HUES48 (cell line): Measurements from ENCODE around the gene SLC38A8.

Experiments used
- H3K27ac ChIP-seq: one replicate; pipeline ENCODE4 v1.7.0; 2013; ENCODE audit warnings: low read depth, low read length, inconsistent platforms
- H3K27me3 ChIP-seq: 2 replicates; pipeline ENCODE4 v1.6.1; 2013; ENCODE audit warnings: mild to moderate bottlenecking, low read length; ENCODE audit not compliant: control insufficient read depth, insufficient read depth
- H3K36me3 ChIP-seq: 2 replicates; pipeline ENCODE4 v1.6.1; 2013; ENCODE audit warnings: low read length; ENCODE audit not compliant: control insufficient read depth, insufficient read depth
- H3K4me1 ChIP-seq: 2 replicates; pipeline ENCODE4 v1.6.1; 2013; ENCODE audit warnings: mild to moderate bottlenecking, low read length; ENCODE audit not compliant: control insufficient read depth, insufficient read depth
- H3K4me3 ChIP-seq: 2 replicates; pipeline ENCODE4 v1.5.1; 2013; ENCODE audit warnings: mild to moderate bottlenecking, low read depth, low read length
- H3K9ac ChIP-seq: 2 replicates; pipeline ENCODE4 v1.6.1; 2013; ENCODE audit warnings: mild to moderate bottlenecking, low read depth, low read length, moderate library complexity
- H3K9me3 ChIP-seq: 2 replicates; pipeline ENCODE4 v1.6.1; 2013; ENCODE audit warnings: low read length; ENCODE audit not compliant: control insufficient read depth, insufficient read depth

SLC38A8 gene

GRCh38 chr16:84027625-84028024, 15.0 kb downstream of the SLC38A8 start:
- Histone ChIP-seq H3K27me3 (no peaks in the 10 kb centered on the region), H3K9ac (no peak overlapping the region), H3K9me3 (no peaks in the 10 kb centered on the region), H3K36me3 (no peaks in the 10 kb centered on the region), H3K4me1 (no peaks in the 10 kb centered on the region), H3K4me3 (no peak overlapping the region), H3K27ac (no peak overlapping the region)

GRCh38 chr16:84026606-84027005, 16.0 kb downstream of the SLC38A8 start:
- no peaks in the 10 kb centered on the region for H3K27me3 ChIP-seq

GRCh38 chr16:84024854-84025253, 17.7 kb downstream of the SLC38A8 start:
- Histone ChIP-seq H3K9me3 (no peaks in the 10 kb centered on the region), H3K4me3 (no peak overlapping the region), H3K27ac (no peak overlapping the region), H3K4me1 (no peaks in the 10 kb centered on the region), H3K27me3 (no peaks in the 10 kb centered on the region), H3K9ac (no peak overlapping the region), H3K36me3 (no peaks in the 10 kb centered on the region)

More at GRCh38 chr16:84026606-84027005, 16.0 kb downstream of the SLC38A8 start:
- H3K9me3 ChIP-seq = no peaks in the 10 kb centered on the region
- H3K4me3 ChIP-seq = no peak overlapping the region
- no peaks in the 10 kb centered on the region for H3K36me3 ChIP-seq
- H3K9ac ChIP-seq = no peak overlapping the region
- no peaks in the 10 kb centered on the region for H3K4me1 ChIP-seq
- H3K27ac ChIP-seq = no peak overlapping the region

- Histone ChIP-seq H3K36me3 (no peaks in the 10 kb centered on the region), H3K4me3 (no peak overlapping the region), H3K9me3 (no peaks in the 10 kb centered on the region), H3K27ac (no peak overlapping the region), H3K4me1 (no peaks in the 10 kb centered on the region), H3K27me3 (no peaks in the 10 kb centered on the region), H3K9ac (no peak overlapping the region)
These were observed 20.0 kb downstream of the SLC38A8 start for GRCh38 chr16:84022644-84023043.

GRCh38 chr16:84021488-84021887, 21.1 kb downstream of the SLC38A8 start:
- H3K4me3 ChIP-seq = no peak overlapping the region
- no peaks in the 10 kb centered on the region for H3K4me1 ChIP-seq
- no peaks in the 10 kb centered on the region for H3K9me3 ChIP-seq
- no peak overlapping the region for H3K27ac ChIP-seq
- no peaks in the 10 kb centered on the region for H3K36me3 ChIP-seq
- H3K27me3 ChIP-seq = no peaks in the 10 kb centered on the region
- H3K9ac ChIP-seq = no peak overlapping the region

GRCh38 chr16:84020353-84020752, 22.2 kb downstream of the SLC38A8 start:
- Histone ChIP-seq H3K4me3 (no peak overlapping the region), H3K9me3 (no peaks in the 10 kb centered on the region)

GRCh38 chr16:84018710-84019109, 23.9 kb downstream of the SLC38A8 start:
- H3K9ac ChIP-seq = no peak overlapping the region
- H3K27ac ChIP-seq = no peak overlapping the region
- H3K4me1 ChIP-seq = 0 out of 2 replicates have a peak, but pooled peaks cover 3% of the 10 kb centered on the region
- no peaks in the 10 kb centered on the region for H3K27me3 ChIP-seq
- no peaks in the 10 kb centered on the region for H3K9me3 ChIP-seq
- no peaks in the 10 kb centered on the region for H3K36me3 ChIP-seq
- H3K4me3 ChIP-seq = no peak overlapping the region

More at GRCh38 chr16:84020353-84020752, 22.2 kb downstream of the SLC38A8 start:
- Histone ChIP-seq H3K9ac (no peak overlapping the region), H3K27me3 (no peaks in the 10 kb centered on the region), H3K36me3 (no peaks in the 10 kb centered on the region), H3K27ac (no peak overlapping the region), H3K4me1 (no peaks in the 10 kb centered on the region)

- Histone ChIP-seq H3K27me3 (no peaks in the 10 kb centered on the region), H3K27ac (no peak overlapping the region), H3K36me3 (no peaks in the 10 kb centered on the region), H3K9ac (no peak overlapping the region), H3K4me3 (no peak overlapping the region), H3K9me3 (no peaks in the 10 kb centered on the region), H3K4me1 (0 out of 2 replicates have a peak, but pooled peaks cover 3% of the 10 kb centered on the region)
These were observed 26.1 kb downstream of the SLC38A8 start for GRCh38 chr16:84016477-84016876.

GRCh38 chr16:84015399-84015798, 27.2 kb downstream of the SLC38A8 start:
- Histone ChIP-seq H3K27me3 (no peaks in the 10 kb centered on the region), H3K4me1 (0 out of 2 replicates have a peak, but pooled peaks cover 3% of the 10 kb centered on the region), H3K4me3 (no peak overlapping the region), H3K27ac (no peak overlapping the region), H3K9ac (no peak overlapping the region), H3K9me3 (no peaks in the 10 kb centered on the region), H3K36me3 (no peaks in the 10 kb centered on the region)

- peak overlapping the region; percentile 8; the same call in 1 of the 2 replicates for H3K4me3 ChIP-seq
- H3K9me3 ChIP-seq = no peaks in the 10 kb centered on the region
- H3K4me1 ChIP-seq = 0 out of 2 replicates have a peak, but pooled peaks cover 3% of the 10 kb centered on the region
- no peaks in the 10 kb centered on the region for H3K36me3 ChIP-seq
- no peak overlapping the region for H3K9ac ChIP-seq
- no peaks in the 10 kb centered on the region for H3K27me3 ChIP-seq
- no peak overlapping the region for H3K27ac ChIP-seq
These were observed 27.8 kb downstream of the SLC38A8 start for GRCh38 chr16:84014570-84015327.

- Histone ChIP-seq H3K27ac (no peak overlapping the region), H3K36me3 (no peaks in the 10 kb centered on the region), H3K9ac (no peak overlapping the region), H3K27me3 (no peaks in the 10 kb centered on the region), H3K4me1 (0 out of 2 replicates have a peak, but pooled peaks cover 3% of the 10 kb centered on the region), H3K9me3 (no peaks in the 10 kb centered on the region), H3K4me3 (no peak overlapping the region)
These were observed 28.6 kb downstream of the SLC38A8 start for GRCh38 chr16:84013787-84014569.
